Neural progenitor cell (in vitro differentiated cells): ENCODE results near the gene GRIN2A. TPM values are rescaled to one million over a fixed set of nuclear protein-coding genes. Genes with fewer than 3 reads are reported as not detected.

Source experiments
- DNase-seq: peaks from one replicate; pipeline ENCODE4 v3.0.0-alpha.2; 2016; ENCODE audit warnings: low spot score
- H2AFZ ChIP-seq: fragments of 200-600 bp; sonication (generic); replicated peaks from 2 replicates; pipeline ENCODE4 v1.6.1; 2016; ENCODE audit warnings: antibody characterized with exemption
- H3F3A ChIP-seq: fragments of 200-600 bp; sonication (generic); 2 replicates; pipeline ENCODE4 v1.6.1; 2016; ENCODE audit warnings: antibody characterized with exemption, low read depth
- H3K27ac ChIP-seq: fragments of 200-600 bp; sonication (generic); 2 replicates; pipeline ENCODE4 v1.5.1; 2016; ENCODE audit warnings: mild to moderate bottlenecking
- H3K27me3 ChIP-seq: fragments of 200-600 bp; sonication (generic); 2 replicates; pipeline ENCODE4 v1.6.1; 2016; ENCODE audit warnings: mild to moderate bottlenecking, moderate library complexity
- H3K36me3 ChIP-seq: fragments of 200-600 bp; sonication (generic); 2 replicates; pipeline ENCODE4 v1.5.1; 2016
- H3K4me1 ChIP-seq: fragments of 200-600 bp; sonication (generic); 2 replicates; pipeline ENCODE4 v1.6.1; 2016; ENCODE audit warnings: mixed run types
- H3K4me2 ChIP-seq: fragments of 200-600 bp; sonication (generic); 2 replicates; pipeline ENCODE4 v1.6.1; 2016
- H3K4me3 ChIP-seq: fragments of 200-600 bp; sonication (generic); 2 replicates; pipeline ENCODE4 v1.5.1; 2016
- H3K79me2 ChIP-seq: fragments of 200-600 bp; sonication (generic); 2 replicates; pipeline ENCODE4 v1.6.1; 2016; ENCODE audit warnings: low read depth
- H3K9ac ChIP-seq: fragments of 200-600 bp; sonication (generic); 2 replicates; pipeline ENCODE4 v1.6.1; 2016
- H3K9me3 ChIP-seq: fragments of 200-600 bp; sonication (generic); 2 replicates; pipeline ENCODE4 v1.5.1; 2016; ENCODE audit warnings: low read depth
- H4K20me1 ChIP-seq: fragments of 200-600 bp; sonication (generic); 2 replicates; pipeline ENCODE4 v1.6.1; 2016; ENCODE audit warnings: low read depth
- H3K27ac Mint-ChIP-seq: 3 replicates; pipeline ENCODE4 v1.8.0; 2021; ENCODE audit warnings: mixed read lengths
- H3K27me3 Mint-ChIP-seq: 2 replicates; pipeline ENCODE4 v1.8.0; 2022; ENCODE audit warnings: low read depth, mild to moderate bottlenecking, inconsistent platforms, moderate library complexity, mixed read lengths; ENCODE audit not compliant: insufficient read depth
- H3K36me3 Mint-ChIP-seq: 3 replicates; pipeline ENCODE4 v1.8.0; 2021; ENCODE audit warnings: mixed read lengths
- H3K4me1 Mint-ChIP-seq: 3 replicates; pipeline ENCODE4 v1.8.0; 2021; ENCODE audit warnings: mixed read lengths
- H3K4me3 Mint-ChIP-seq: 3 replicates; pipeline ENCODE4 v1.8.0; 2021; ENCODE audit warnings: mild to moderate bottlenecking, moderate library complexity, mixed read lengths
- H3K9me3 Mint-ChIP-seq: 3 replicates; pipeline ENCODE4 v1.8.0; 2020; ENCODE audit warnings: mixed read lengths
- CTCF ChIP-seq: fragments of 200-600 bp; sonication (generic); IDR thresholded peaks from 2 replicates; pipeline ENCODE4 v1.5.1; 2017; ENCODE audit warnings: antibody characterized with exemption, mild to moderate bottlenecking
- EZH2 ChIP-seq: fragments of 200-600 bp; sonication (generic); IDR thresholded peaks from 2 replicates; pipeline ENCODE4 v1.6.1; 2017; ENCODE audit warnings: antibody characterized with exemption, mild to moderate bottlenecking, moderate library complexity
- EZH2phosphoT487 ChIP-seq: fragments of 200-600 bp; sonication (generic); IDR thresholded peaks from 2 replicates; pipeline ENCODE4 v1.6.1; 2017; ENCODE audit warnings: antibody characterized with exemption
- total RNA-seq: library from RNA; depleted of rRNA; stranded (reverse); fragments of >200 nt; gene quantifications from 2 replicates; pipeline ENCODE4 v1.2.3, GENCODE V29; 2015; ENCODE audit warnings: low replicate concordance

The GRIN2A gene
- total RNA-seq, 1 donor from 2014 or later, result 1.6 TPM

- H3K9me3 Mint-ChIP-seq, result no peaks in the 10 kb centered on the region
- Histone ChIP-seq H3K9ac (no peak overlapping the region), H3K4me1 (no peaks in the 10 kb centered on the region), H3K27me3 (no peaks in the 10 kb centered on the region), H3K36me3 (no peaks in the 10 kb centered on the region), H3K79me2 (no peaks in the 10 kb centered on the region), H3K4me3 (no peak overlapping the region), H3F3A (no peaks in the 10 kb centered on the region), H3K27ac (no peak overlapping the region), H3K4me2 (no peak overlapping the region), H2AFZ (no peak overlapping the region), H4K20me1 (no peaks in the 10 kb centered on the region), H3K9me3 (no peaks in the 10 kb centered on the region)
- no peak overlapping the region for H3K27ac Mint-ChIP-seq
- no peaks in the 10 kb centered on the region for H3K4me1 Mint-ChIP-seq
- H3K4me3 Mint-ChIP-seq, result no peak overlapping the region
- TF ChIP-seq EZH2, result no peak
- H3K36me3 Mint-ChIP-seq, result no peaks in the 10 kb centered on the region
- H3K27me3 Mint-ChIP-seq, result peaks cover 4% of the 10 kb centered on the region
- DNase-seq, result no peak
These were observed 14.0 kb downstream of the GRIN2A start for GRCh38 chr16:10168258-10168657.

- H4K20me1 ChIP-seq, result no peaks in the 10 kb centered on the region
- no peaks in the 10 kb centered on the region for H3F3A ChIP-seq
- no peak overlapping the region for H3K27ac ChIP-seq
- Mint-ChIP-seq H3K27me3 (peaks cover 4% of the 10 kb centered on the region), H3K27ac (no peak overlapping the region), H3K36me3 (no peaks in the 10 kb centered on the region), H3K4me1 (no peaks in the 10 kb centered on the region), H3K9me3 (peaks cover 3% of the 10 kb centered on the region), H3K4me3 (no peak overlapping the region)
- no peak for DNase-seq
- no peak overlapping the region for H2AFZ ChIP-seq
- H3K27me3 ChIP-seq, result no peaks in the 10 kb centered on the region
- H3K36me3 ChIP-seq, result no peaks in the 10 kb centered on the region
- no peak overlapping the region for H3K9ac ChIP-seq
- H3K4me2 ChIP-seq, result no peak overlapping the region
- H3K4me3 ChIP-seq, result no peak overlapping the region
- H3K9me3 ChIP-seq, result no peaks in the 10 kb centered on the region
- no peaks in the 10 kb centered on the region for H3K4me1 ChIP-seq
- TF ChIP-seq EZH2 (no peak), CTCF (no peak), EZH2phosphoT487 (no peak)
- no peaks in the 10 kb centered on the region for H3K79me2 ChIP-seq
These were observed 16.6 kb downstream of the GRIN2A start for GRCh38 chr16:10165643-10166042.

GRCh38 chr16:10162981-10163380, 19.2 kb downstream of the GRIN2A start:
- Histone ChIP-seq H4K20me1 (no peaks in the 10 kb centered on the region), H2AFZ (no peak overlapping the region), H3K79me2 (no peaks in the 10 kb centered on the region), H3K4me1 (no peaks in the 10 kb centered on the region), H3F3A (no peaks in the 10 kb centered on the region), H3K36me3 (no peaks in the 10 kb centered on the region), H3K9me3 (no peaks in the 10 kb centered on the region), H3K4me2 (no peak overlapping the region), H3K9ac (no peak overlapping the region), H3K4me3 (no peak overlapping the region), H3K27ac (no peak overlapping the region), H3K27me3 (no peaks in the 10 kb centered on the region)
- Mint-ChIP-seq H3K36me3 (no peaks in the 10 kb centered on the region), H3K27me3 (peaks cover 4% of the 10 kb centered on the region), H3K27ac (no peak overlapping the region), H3K9me3 (peaks cover 3% of the 10 kb centered on the region), H3K4me1 (no peaks in the 10 kb centered on the region), H3K4me3 (no peak overlapping the region)
- DNase-seq, result no peak
- TF ChIP-seq CTCF (no peak), EZH2phosphoT487 (no peak), EZH2 (no peak)

- Mint-ChIP-seq H3K27me3 (peaks cover 2% of the 10 kb centered on the region), H3K4me3 (no peak overlapping the region), H3K27ac (no peak overlapping the region), H3K36me3 (no peaks in the 10 kb centered on the region), H3K9me3 (peaks cover 2% of the 10 kb centered on the region), H3K4me1 (peaks cover 12% of the 10 kb centered on the region)
- Histone ChIP-seq H2AFZ (no peak overlapping the region), H3F3A (no peaks in the 10 kb centered on the region), H4K20me1 (no peaks in the 10 kb centered on the region), H3K27ac (no peak overlapping the region), H3K27me3 (no peaks in the 10 kb centered on the region), H3K36me3 (no peaks in the 10 kb centered on the region), H3K4me2 (no peak overlapping the region), H3K79me2 (no peaks in the 10 kb centered on the region), H3K4me1 (no peaks in the 10 kb centered on the region), H3K9ac (no peak overlapping the region), H3K4me3 (no peak overlapping the region), H3K9me3 (no peaks in the 10 kb centered on the region)
- no peak for DNase-seq
- TF ChIP-seq CTCF (no peak), EZH2 (no peak), EZH2phosphoT487 (no peak)
These were observed 26.1 kb downstream of the GRIN2A start for GRCh38 chr16:10156099-10156498.
